ENCODE results near the gene OLFM2. TPM values are rescaled to one million over a fixed set of nuclear protein-coding genes. Genes with fewer than 3 reads are reported as not detected.
"Not testable (repeated sequence)": the region's sequence is repeated elsewhere in the genome, so short reads cannot be mapped to it uniquely, and the experiment has no call there.

Gene OLFM2
- total RNA-seq, 2 donors from 2014 or later, result 3.1 to 11.9 TPM

- DNase-seq (no peak), ATAC-seq (no peak)
- Histone ChIP-seq H3K9me3 (no peaks in the 10 kb centered on the region), H3K4me3 (no peak overlapping the region), H3K27me3 (no peaks in the 10 kb centered on the region), H3K27ac (no peak overlapping the region), H3K4me1 (no peaks in the 10 kb centered on the region), H3K36me3 (replicated peaks in 1 of 2; ENCODE audit: insufficient read depth in 1 of 2, low read depth in 2 of 2) (peaks cover 0 to 2% of the 10 kb centered on the region in 2 donors)
- intact Hi-C loops (cut with DNase I), result no loop called here
- no peak for TF ChIP-seq CTCF (IDR thresholded peaks at IDR 0.05)
- no peak for TF ChIP-seq POLR2A (IDR thresholded peaks at IDR 0.05)
- WGBS, 2 donors, result 73% methylated on average over 7 of the region's 7 CpGs; no CpG with 5 or more reads in 1 of the 2 donors
These were observed 86.5 kb downstream of the OLFM2 start for GRCh38 chr19:9849791-9850190.

GRCh38 chr19:9848762-9849161 is 87.6 kb downstream of the OLFM2 start:
- DNase-seq, result peak in 3 of 4 donors; percentile 40 to 43 (median 41)
- no peak for ATAC-seq
- intact Hi-C loops (cut with DNase I), result no loop called here
- H3K27me3 ChIP-seq, result no peaks in the 10 kb centered on the region
- H3K9me3 ChIP-seq, result no peaks in the 10 kb centered on the region
- H3K27ac ChIP-seq, result no peak overlapping the region
- peaks cover 0 to 2% of the 10 kb centered on the region in 2 donors for H3K36me3 ChIP-seq (replicated peaks in 1 of 2; ENCODE audit: insufficient read depth in 1 of 2, low read depth in 2 of 2)
- 80 to 91% methylated on average over 9 to 22 of the region's 23 CpGs for WGBS, 2 donors
- no peaks in the 10 kb centered on the region for H3K4me1 ChIP-seq
- TF ChIP-seq POLR2A (IDR thresholded peaks at IDR 0.05), result no peak
- TF ChIP-seq CTCF (IDR thresholded peaks at IDR 0.05), result no peak
- H3K4me3 ChIP-seq, result no peak overlapping the region

- Histone ChIP-seq H3K36me3 (replicated peaks in 1 of 2; ENCODE audit: insufficient read depth in 1 of 2, low read depth in 2 of 2) (peaks cover 0 to 2% of the 10 kb centered on the region in 2 donors), H3K4me3 (no peak overlapping the region), H3K27me3 (no peaks in the 10 kb centered on the region), H3K9me3 (no peaks in the 10 kb centered on the region), H3K27ac (no peak overlapping the region), H3K4me1 (no peaks in the 10 kb centered on the region)
- no peak for TF ChIP-seq POLR2A (IDR thresholded peaks at IDR 0.05)
- TF ChIP-seq CTCF (IDR thresholded peaks at IDR 0.05), result peak in 4 of 7 experiments; percentile 13 to 20 (median 18)
- intact Hi-C loops (cut with DNase I), result no loop called here
- WGBS, 2 donors, result 78% methylated on average over 2 of the region's 4 CpGs; no CpG with 5 or more reads in 1 of the 2 donors
- peak in 1 of 4 donors; percentile 34 for DNase-seq
- ATAC-seq, result no peak
These were observed 88.3 kb downstream of the OLFM2 start for GRCh38 chr19:9848060-9848459.

GRCh38 chr19:9847087-9847671 is 89.1 kb downstream of the OLFM2 start:
- peaks cover 0 to 6% of the 10 kb centered on the region in 2 donors for H3K36me3 ChIP-seq (replicated peaks in 1 of 2; ENCODE audit: insufficient read depth in 1 of 2, low read depth in 2 of 2)

GRCh38 chr19:9843626-9844273 is 92.6 kb downstream of the OLFM2 start:
- 95 to 100% methylated on average over 5 to 12 of the region's 12 CpGs for WGBS, 2 donors
- H3K4me1 ChIP-seq; H3K27ac ChIP-seq; DNase-seq; H3K27me3 ChIP-seq; intact Hi-C loops (cut with DNase I); H3K9me3 ChIP-seq; ATAC-seq; H3K4me3 ChIP-seq: not testable (repeated sequence)
- H3K36me3 ChIP-seq (replicated peaks in 1 of 2; ENCODE audit: insufficient read depth in 1 of 2, low read depth in 2 of 2), result peaks cover 0 to 14% of the 10 kb centered on the region in 2 donors

More at GRCh38 chr19:9847087-9847671, 89.1 kb downstream of the OLFM2 start:
- no peaks in the 10 kb centered on the region for H3K4me1 ChIP-seq
- 63 to 100% methylated on average over 1 to 13 of the region's 13 CpGs for WGBS, 2 donors
- H3K27me3 ChIP-seq, result no peaks in the 10 kb centered on the region
- no peaks in the 10 kb centered on the region for H3K9me3 ChIP-seq
- ATAC-seq, result no peak
- intact Hi-C loops (cut with DNase I), result no loop called here
- no peak overlapping the region for H3K4me3 ChIP-seq
- DNase-seq, result peak; percentile 31 to 58 (median 40)
- peak overlapping the region in 1 of 4 donors; percentile 8 for H3K27ac ChIP-seq
- TF ChIP-seq POLR2A (IDR thresholded peaks at IDR 0.05) (no peak), CTCF (IDR thresholded peaks at IDR 0.05) (peak in 3 of 7 experiments; percentile 7 to 23 (median 15))
